Cardiac fibroblast (primary cell): Measurements from ENCODE around the gene HOXA4.

ENCODE experiments used
- DNase-seq, 2 donors: peaks; one replicate each; pipeline versions ENCODE4 v3.0.0 to v3.0.0-alpha.2; 2010; ENCODE audit warnings: low read depth in 2 of 2
- H3K4me3 ChIP-seq, 2 donors: replicated peaks in 1 of 2; 1 replicate in 1 of 2; 2 replicates in 1 of 2; pipeline ENCODE4 v1.5.1; 2011; ENCODE audit warnings: low read depth in 2 of 2, low read length in 2 of 2, mild to moderate bottlenecking in 2 of 2, moderate library complexity in 1 of 2
- CTCF ChIP-seq: IDR thresholded peaks from one replicate; pipeline ENCODE4 v1.5.1; 2011; ENCODE audit warnings: low read depth, mild to moderate bottlenecking, low read length, inconsistent platforms

HOXA4 gene

GRCh38 chr7:27111751-27112277, 18.7 kb downstream of the HOXA4 start:
- DNase-seq, result no peak
- no peak overlapping the region for H3K4me3 ChIP-seq
- TF ChIP-seq CTCF, result no peak

GRCh38 chr7:27111042-27111750, 19.4 kb downstream of the HOXA4 start:
- DNase-seq, result peak in 1 of 2 donors; percentile 34
- no peak for TF ChIP-seq CTCF
- no peak overlapping the region for H3K4me3 ChIP-seq

- DNase-seq, result peak in 1 of 2 donors; percentile 64
- no peak for TF ChIP-seq CTCF
- H3K4me3 ChIP-seq, result no peak overlapping the region
Measured at GRCh38 chr7:27110186-27111031, 20.1 kb downstream of the HOXA4 start.

GRCh38 chr7:27109466-27110185, 20.9 kb downstream of the HOXA4 start:
- no peak overlapping the region for H3K4me3 ChIP-seq
- no peak for TF ChIP-seq CTCF
- DNase-seq, result no peak

GRCh38 chr7:27108390-27109127, 22.0 kb downstream of the HOXA4 start:
- DNase-seq, result no peak
- TF ChIP-seq CTCF, result no peak
- no peak overlapping the region for H3K4me3 ChIP-seq
